K562 (cell line): ENCODE data around the gene NCCRP1. TPM values are rescaled to one million over a fixed set of nuclear protein-coding genes. Genes with fewer than 3 reads are reported as not detected.
A peak's percentile ranks its signal among the peaks of the same experiment; 100 is the strongest.

Source experiments
- ATAC-seq: fragments of 200-7000 bp; cut with Tn5 transposase; 3 replicates; pipeline ENCODE4 v1.9.1; 2020; ENCODE audit warnings: moderate library complexity
- BruUV-seq: library from RNA; stranded (reverse); fragments of 400-500 nt; replicated peaks from 2 replicates; lab custom pipeline; 2021; lab: Mats Ljungman, UMichigan
- CTCF ChIA-PET: fragments of 300-600 bp; formaldehyde crosslinking; extraction: SDS; loops from one replicate; lab custom pipeline; 2021; ENCODE audit warnings: low intra/inter-chr PET ratio; lab: Yijun Ruan, JAX
- POLR2A ChIA-PET: fragments of 300-600, 350-650 bp; sonication (Branson Sonifier 250); formaldehyde crosslinking; extraction: SDS; loops from one replicate; lab custom pipeline; 2021; ENCODE audit warnings: antibody characterized with exemption, inconsistent platforms; lab: Yijun Ruan, JAX
- DNase-seq, 4 experiments: peaks; one replicate each; pipeline versions ENCODE4 v3.0.0 to v3.0.0-alpha.2; 2011 to 2018; ENCODE audit warnings: low spot score in 3 of 4, mixed read lengths in 3 of 4; ENCODE audit errors: extremely low read depth in 1 of 4
- FAIRE-seq: peaks from 2 replicates; lab custom pipeline; 2011; peaks lifted over from hg19 to GRCh38; lab: Jason Lieb, UNC
- H2AFZ ChIP-seq: 2 replicates; pipeline ENCODE4 v1.6.0; 2011; ENCODE audit warnings: low read depth, low read length, control low read depth, inconsistent platforms
- H3K27ac ChIP-seq: fragments of 200-600 bp; 3 replicates; pipeline ENCODE4 v1.8.0; 2011; ENCODE audit warnings: low read depth, mild to moderate bottlenecking, control low read depth, inconsistent platforms, low read length, moderate library complexity, mixed read lengths; ENCODE audit errors: extremely low read depth
- H3K27me3 ChIP-seq, 2 experiments: fragments of 300-600 bp in 1 of 2; 2 replicates in 1 of 2; 3 replicates in 1 of 2; pipeline versions ENCODE4 v1.6.0 to v1.8.0; 2011; ENCODE audit warnings: inconsistent platforms in 2 of 2, low read length in 2 of 2, mild to moderate bottlenecking in 1 of 2, mixed read lengths in 1 of 2, moderate library complexity in 1 of 2; ENCODE audit not compliant: control insufficient read depth in 2 of 2, insufficient read depth in 2 of 2
- H3K36me3 ChIP-seq: fragments of 300-600 bp; 3 replicates; pipeline ENCODE4 v1.8.0; 2011; ENCODE audit warnings: mild to moderate bottlenecking, low read length, inconsistent platforms; ENCODE audit not compliant: control insufficient read depth, insufficient read depth
- H3K4me1 ChIP-seq, 2 experiments: fragments of 200-600 bp in 1 of 2; replicated peaks in 1 of 2; 2 replicates in 1 of 2; 3 replicates in 1 of 2; pipeline versions ENCODE4 v1.5.1 to v1.8.0; 2011; ENCODE audit warnings: inconsistent platforms in 2 of 2, low read length in 2 of 2, mild to moderate bottlenecking in 1 of 2, mixed read lengths in 1 of 2, moderate library complexity in 1 of 2; ENCODE audit not compliant: control insufficient read depth in 2 of 2, insufficient read depth in 2 of 2
- H3K4me2 ChIP-seq: 2 replicates; pipeline ENCODE4 v1.6.1; 2011; ENCODE audit warnings: low read length, control low read depth, inconsistent platforms, mixed read lengths; ENCODE audit not compliant: insufficient read depth
- H3K4me3 ChIP-seq: fragments of 200-600 bp; sonication (generic), shearing (Covaris generic); 2 replicates; pipeline ENCODE4 v1.5.1; 2016; ENCODE audit warnings: control low read depth, inconsistent platforms
- H3K79me2 ChIP-seq: fragments of 200-600 bp; 3 replicates; pipeline ENCODE4 v1.8.0; 2011; ENCODE audit warnings: low read length, inconsistent platforms; ENCODE audit not compliant: control insufficient read depth, insufficient read depth
- H3K9ac ChIP-seq, 2 experiments: 2 replicates each; pipeline versions ENCODE4 v1.6.0 to v1.6.1; 2011; ENCODE audit warnings: low read depth in 2 of 2, low read length in 2 of 2, control low read depth in 1 of 2, inconsistent platforms in 1 of 2, mild to moderate bottlenecking in 1 of 2, mixed read lengths in 1 of 2; ENCODE audit not compliant: insufficient read depth in 1 of 2
- H3K9me1 ChIP-seq: one replicate; pipeline ENCODE4 v1.6.0; 2011; ENCODE audit warnings: inconsistent platforms, mild to moderate bottlenecking, low read length, moderate library complexity; ENCODE audit not compliant: control insufficient read depth, insufficient read depth
- H3K9me3 ChIP-seq: replicated peaks from 2 replicates; pipeline ENCODE4 v1.5.1; 2011; ENCODE audit warnings: low read depth, low read length, inconsistent platforms; ENCODE audit not compliant: control insufficient read depth, insufficient read depth
- H4K20me1 ChIP-seq: replicated peaks from 2 replicates; pipeline ENCODE4 v1.6.1; 2011; ENCODE audit warnings: low read length, inconsistent platforms, mixed read lengths; ENCODE audit not compliant: control insufficient read depth, insufficient read depth
- ZNF224 ChIP-seq: sonication (generic); formaldehyde crosslinking; IDR thresholded peaks from 2 replicates; pipeline ENCODE4 v1.8.0; 2022; ENCODE audit warnings: mild to moderate bottlenecking, missing genetic modification reagents
- WGBS: fragments of 100-300 bp; shearing (Covaris generic); methylation state at CpG from one replicate; pipeline ENCODE4 v1.1.6; 2016; ENCODE audit warnings: low coverage, mixed read lengths; ENCODE audit not compliant: insufficient coverage; ENCODE audit errors: missing lambda C conversion rate; 5-methylcytosine and 5-hydroxymethylcytosine counted together
- in situ Hi-C: fragments of 300-500 bp; cut with MboI; formaldehyde crosslinking; loops from 4 replicates; pipeline ENCODE4 v1.15.0; 2018; ENCODE audit warnings: inconsistent platforms, mixed read lengths
- intact Hi-C: fragments of 100-400 bp; cut with micrococcal nuclease; formaldehyde crosslinking; loops from 2 replicates; pipeline ENCODE4 v1.14.2; 2022
- polyA plus RNA-seq, 8 experiments: library from polyadenylated mRNA; depleted of rRNA in 4 of 8; stranded (reverse) in 5 of 8; unstranded in 3 of 8; fragments of >200 nt; fragmentation: Nextera tagmentation in 2 of 8; fragmentation: Illumina TruSeq in 1 of 8; extraction: Ambion mirVana in 2 of 8; extraction: Trizol in 1 of 8; gene quantifications; 2 replicates each; pipeline versions ENCODE4 v1.2.1 to v1.2.3, GENCODE V29; 2011 to 2014; ENCODE audit warnings: inconsistent platforms in 1 of 8, missing spikeins in 1 of 8
- total RNA-seq, 7 experiments: library from RNA; depleted of rRNA in 6 of 7; stranded (reverse); fragments of >200 nt in 6 of 7; fragmentation: Illumina TruSeq in 2 of 7; extraction: Trizol in 2 of 7; gene quantifications; 2 replicates each; pipeline versions ENCODE4 v1.2.1 to v1.2.3, GENCODE V29; 2011 to 2021; ENCODE audit warnings: low replicate concordance in 1 of 7
- TF ChIP-seq, protein P1 (sequence below), 2 experiments: fragments of 450-650 bp in 1 of 2; sonication (generic) in 1 of 2; formaldehyde crosslinking in 1 of 2; IDR thresholded peaks; 2 replicates each; pipeline versions ENCODE4 v1.7.1 to v1.9.0; 2016 to 2022; ENCODE audit warnings: inconsistent platforms in 1 of 2, mild to moderate bottlenecking in 1 of 2, missing genetic modification reagents in 1 of 2

The NCCRP1 gene
- total and polyA plus RNA-seq, 9 of the 15 experiments (the other 6 are each of a cell fraction or from before 2014, with no cell fraction given) = 0.05 TPM; not detected in 8

GRCh38 chr19:39205449-39205764, 8.6 kb downstream of the NCCRP1 start:
- Histone ChIP-seq H3K4me2 (0 out of 2 replicates have a peak overlapping the region, but pooled peaks have one; percentile 14), H3K36me3 (no peaks in the 10 kb centered on the region), H4K20me1 (no peaks in the 10 kb centered on the region; the same call in 1 of the 2 replicates), H3K27me3 (no peaks in the 10 kb centered on the region), H3K9ac (no peak overlapping the region), H3K27ac (no peak overlapping the region), H2AFZ (peak overlapping the region; percentile 35; the same call in 1 of the 2 replicates), H3K4me1 (peaks cover 24 to 45% of the 10 kb centered on the region in 2 experiments), H3K9me3 (no peaks in the 10 kb centered on the region), H3K9me1 (no peaks in the 10 kb centered on the region), H3K4me3 (no peak overlapping the region), H3K79me2 (no peaks in the 10 kb centered on the region)
- ATAC-seq (no peak; the same call in 2 of the 3 replicates), FAIRE-seq (peak; percentile 19), DNase-seq (peak in 1 of 4 experiments; percentile 27)
- ChIA-PET POLR2A (interaction anchor here (0.8 to 1.3 kb wide), 2 partner anchors 10 to 47 kb away, joined by 3 to 5 read pairs; no protein-coding TSS in a partner anchor), CTCF (interaction anchor here (1.0 kb wide), 1 partner anchor 207 kb away, joined by 3 read pairs; the partner anchor contains the start of gene PLEKHG2)
- WGBS = 0% methylated on average over 1 of the region's 3 CpGs
- in situ Hi-C loops (no loop called here), intact Hi-C loops (loop anchor here (5.0 kb wide), 1 partner anchor 83 kb away; no protein-coding TSS in a partner anchor)
- no TSS peak for BruUV-seq
- TF ChIP-seq, protein P1, sequence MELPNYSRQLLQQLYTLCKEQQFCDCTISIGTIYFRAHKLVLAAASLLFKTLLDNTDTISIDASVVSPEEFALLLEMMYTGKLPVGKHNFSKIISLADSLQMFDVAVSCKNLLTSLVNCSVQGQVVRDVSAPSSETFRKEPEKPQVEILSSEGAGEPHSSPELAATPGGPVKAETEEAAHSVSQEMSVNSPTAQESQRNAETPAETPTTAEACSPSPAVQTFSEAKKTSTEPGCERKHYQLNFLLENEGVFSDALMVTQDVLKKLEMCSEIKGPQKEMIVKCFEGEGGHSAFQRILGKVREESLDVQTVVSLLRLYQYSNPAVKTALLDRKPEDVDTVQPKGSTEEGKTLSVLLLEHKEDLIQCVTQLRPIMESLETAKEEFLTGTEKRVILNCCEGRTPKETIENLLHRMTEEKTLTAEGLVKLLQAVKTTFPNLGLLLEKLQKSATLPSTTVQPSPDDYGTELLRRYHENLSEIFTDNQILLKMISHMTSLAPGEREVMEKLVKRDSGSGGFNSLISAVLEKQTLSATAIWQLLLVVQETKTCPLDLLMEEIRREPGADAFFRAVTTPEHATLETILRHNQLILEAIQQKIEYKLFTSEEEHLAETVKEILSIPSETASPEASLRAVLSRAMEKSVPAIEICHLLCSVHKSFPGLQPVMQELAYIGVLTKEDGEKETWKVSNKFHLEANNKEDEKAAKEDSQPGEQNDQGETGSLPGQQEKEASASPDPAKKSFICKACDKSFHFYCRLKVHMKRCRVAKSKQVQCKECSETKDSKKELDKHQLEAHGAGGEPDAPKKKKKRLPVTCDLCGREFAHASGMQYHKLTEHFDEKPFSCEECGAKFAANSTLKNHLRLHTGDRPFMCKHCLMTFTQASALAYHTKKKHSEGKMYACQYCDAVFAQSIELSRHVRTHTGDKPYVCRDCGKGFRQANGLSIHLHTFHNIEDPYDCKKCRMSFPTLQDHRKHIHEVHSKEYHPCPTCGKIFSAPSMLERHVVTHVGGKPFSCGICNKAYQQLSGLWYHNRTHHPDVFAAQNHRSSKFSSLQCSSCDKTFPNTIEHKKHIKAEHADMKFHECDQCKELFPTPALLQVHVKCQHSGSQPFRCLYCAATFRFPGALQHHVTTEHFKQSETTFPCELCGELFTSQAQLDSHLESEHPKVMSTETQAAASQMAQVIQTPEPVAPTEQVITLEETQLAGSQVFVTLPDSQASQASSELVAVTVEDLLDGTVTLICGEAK (IDR thresholded peaks at IDR 0.05) = peak; percentile 14; the same call in 1 of the 2 replicates
- TF ChIP-seq, protein P1 (CRISPR knock-in tag; IDR thresholded peaks at IDR 0.05) = no peak
- TF ChIP-seq ZNF224 (CRISPR knock-in tag) = peak; percentile 89
